ENCODE results near the gene SLC36A1.
"Not testable (repeated sequence)": the region's sequence is repeated elsewhere in the genome, so short reads cannot be mapped to it uniquely, and the experiment has no call there.

Gene SLC36A1

GRCh38 chr5:151426347-151426746 is 21.1 kb upstream of the SLC36A1 start:
- H3K27me3 ChIP-seq (ENCODE audit: control insufficient read depth, insufficient read depth, low read length, poor library complexity, severe bottlenecking); H3K4me1 ChIP-seq (ENCODE audit: control insufficient read depth, insufficient read depth, low read length); H3K4me3 ChIP-seq (ENCODE audit: insufficient read depth, low read depth, low read length); H3K36me3 ChIP-seq (ENCODE audit: control insufficient read depth, insufficient read depth, low read length); H3K27ac ChIP-seq (ENCODE audit: insufficient read depth, low read depth, low read length, poor library complexity, severe bottlenecking); H3K9me3 ChIP-seq (ENCODE audit: control insufficient read depth, low read length): not testable (repeated sequence)
- 80 to 91% methylated on average over 5 to 6 of the region's 6 CpGs for WGBS, 2 experiments

GRCh38 chr5:151427258-151427657 is 20.1 kb upstream of the SLC36A1 start:
- 89 to 90% methylated on average over 2 of the region's 2 CpGs for WGBS, 2 experiments
- Histone ChIP-seq H3K36me3 (ENCODE audit: control insufficient read depth, insufficient read depth, low read length) (no peaks in the 10 kb centered on the region), H3K4me1 (ENCODE audit: control insufficient read depth, insufficient read depth, low read length) (no peaks in the 10 kb centered on the region), H3K9me3 (ENCODE audit: control insufficient read depth, low read length) (no peaks in the 10 kb centered on the region), H3K27ac (ENCODE audit: insufficient read depth, low read depth, low read length, poor library complexity, severe bottlenecking) (no peak overlapping the region), H3K4me3 (ENCODE audit: insufficient read depth, low read depth, low read length) (no peak overlapping the region), H3K27me3 (ENCODE audit: control insufficient read depth, insufficient read depth, low read length, poor library complexity, severe bottlenecking) (no peaks in the 10 kb centered on the region)

- H3K27ac ChIP-seq (ENCODE audit: insufficient read depth, low read depth, low read length, poor library complexity, severe bottlenecking), result no peak overlapping the region
- 100% methylated on average over 1 of the region's 1 CpG for whole genome bisulfite sequencing, 2 experiments
These were observed 16.7 kb upstream of the SLC36A1 start for GRCh38 chr5:151430731-151431130.

GRCh38 chr5:151431666-151432065 is 15.7 kb upstream of the SLC36A1 start:
- no peaks in the 10 kb centered on the region for H3K27me3 ChIP-seq (ENCODE audit: control insufficient read depth, insufficient read depth, low read length, poor library complexity, severe bottlenecking)
- no peaks in the 10 kb centered on the region for H3K9me3 ChIP-seq (ENCODE audit: control insufficient read depth, low read length)
- no peak overlapping the region for H3K27ac ChIP-seq (ENCODE audit: insufficient read depth, low read depth, low read length, poor library complexity, severe bottlenecking)
- H3K36me3 ChIP-seq (ENCODE audit: control insufficient read depth, insufficient read depth, low read length), result no peaks in the 10 kb centered on the region
- 93 to 94% methylated on average over 6 of the region's 6 CpGs for WGBS, 2 experiments
- H3K4me1 ChIP-seq (ENCODE audit: control insufficient read depth, insufficient read depth, low read length), result no peaks in the 10 kb centered on the region
- H3K4me3 ChIP-seq (ENCODE audit: insufficient read depth, low read depth, low read length), result no peak overlapping the region

More at GRCh38 chr5:151430731-151431130, 16.7 kb upstream of the SLC36A1 start:
- H3K4me3 ChIP-seq (ENCODE audit: insufficient read depth, low read depth, low read length), result no peak overlapping the region
- H3K9me3 ChIP-seq (ENCODE audit: control insufficient read depth, low read length), result no peaks in the 10 kb centered on the region
- no peaks in the 10 kb centered on the region for H3K27me3 ChIP-seq (ENCODE audit: control insufficient read depth, insufficient read depth, low read length, poor library complexity, severe bottlenecking)
- H3K4me1 ChIP-seq (ENCODE audit: control insufficient read depth, insufficient read depth, low read length), result no peaks in the 10 kb centered on the region
- H3K36me3 ChIP-seq (ENCODE audit: control insufficient read depth, insufficient read depth, low read length), result no peaks in the 10 kb centered on the region

- Histone ChIP-seq H3K27me3 (ENCODE audit: control insufficient read depth, insufficient read depth, low read length, poor library complexity, severe bottlenecking) (no peaks in the 10 kb centered on the region), H3K9me3 (ENCODE audit: control insufficient read depth, low read length) (no peaks in the 10 kb centered on the region), H3K27ac (ENCODE audit: insufficient read depth, low read depth, low read length, poor library complexity, severe bottlenecking) (no peak overlapping the region), H3K36me3 (ENCODE audit: control insufficient read depth, insufficient read depth, low read length) (no peaks in the 10 kb centered on the region), H3K4me1 (ENCODE audit: control insufficient read depth, insufficient read depth, low read length) (no peaks in the 10 kb centered on the region), H3K4me3 (ENCODE audit: insufficient read depth, low read depth, low read length) (no peak overlapping the region)
- 75 to 84% methylated on average over 3 of the region's 3 CpGs for WGBS, 2 experiments
These were observed 15.2 kb upstream of the SLC36A1 start for GRCh38 chr5:151432210-151432609.

GRCh38 chr5:151434570-151435237 is 12.7 kb upstream of the SLC36A1 start:
- Histone ChIP-seq H3K27ac (ENCODE audit: insufficient read depth, low read depth, low read length, poor library complexity, severe bottlenecking) (no peak overlapping the region), H3K4me1 (ENCODE audit: control insufficient read depth, insufficient read depth, low read length) (no peaks in the 10 kb centered on the region), H3K4me3 (ENCODE audit: insufficient read depth, low read depth, low read length) (no peak overlapping the region), H3K27me3 (ENCODE audit: control insufficient read depth, insufficient read depth, low read length, poor library complexity, severe bottlenecking) (no peaks in the 10 kb centered on the region), H3K36me3 (ENCODE audit: control insufficient read depth, insufficient read depth, low read length) (no peaks in the 10 kb centered on the region), H3K9me3 (ENCODE audit: control insufficient read depth, low read length) (no peaks in the 10 kb centered on the region)
- 93 to 95% methylated on average over 5 of the region's 5 CpGs for WGBS, 2 experiments

GRCh38 chr5:151448038-151448985 is 909 bp downstream of the SLC36A1 start:
- Histone ChIP-seq H3K27me3 (ENCODE audit: control insufficient read depth, insufficient read depth, low read length, poor library complexity, severe bottlenecking) (no peaks in the 10 kb centered on the region), H3K36me3 (ENCODE audit: control insufficient read depth, insufficient read depth, low read length) (no peaks in the 10 kb centered on the region), H3K4me1 (ENCODE audit: control insufficient read depth, insufficient read depth, low read length) (peaks cover 7% of the 10 kb centered on the region), H3K27ac (ENCODE audit: insufficient read depth, low read depth, low read length, poor library complexity, severe bottlenecking) (peak overlapping the region; percentile 50), H3K9me3 (ENCODE audit: control insufficient read depth, low read length) (no peaks in the 10 kb centered on the region), H3K4me3 (ENCODE audit: insufficient read depth, low read depth, low read length) (peak overlapping the region; percentile 78)
- WGBS, 2 experiments, result 20 to 21% methylated on average over 24 of the region's 24 CpGs

GRCh38 chr5:151449297-151449696 is 1.9 kb downstream of the SLC36A1 start:
- no peaks in the 10 kb centered on the region for H3K27me3 ChIP-seq (ENCODE audit: control insufficient read depth, insufficient read depth, low read length, poor library complexity, severe bottlenecking)
- peaks cover 10% of the 10 kb centered on the region for H3K4me1 ChIP-seq (ENCODE audit: control insufficient read depth, insufficient read depth, low read length)
- H3K9me3 ChIP-seq (ENCODE audit: control insufficient read depth, low read length), result no peaks in the 10 kb centered on the region
- 80 to 85% methylated on average over 6 to 7 of the region's 7 CpGs for WGBS, 2 experiments
- no peak overlapping the region for H3K27ac ChIP-seq (ENCODE audit: insufficient read depth, low read depth, low read length, poor library complexity, severe bottlenecking)
- no peaks in the 10 kb centered on the region for H3K36me3 ChIP-seq (ENCODE audit: control insufficient read depth, insufficient read depth, low read length)
- H3K4me3 ChIP-seq (ENCODE audit: insufficient read depth, low read depth, low read length), result no peak overlapping the region

- Histone ChIP-seq H3K36me3 (ENCODE audit: control insufficient read depth, insufficient read depth, low read length) (no peaks in the 10 kb centered on the region), H3K27me3 (ENCODE audit: control insufficient read depth, insufficient read depth, low read length, poor library complexity, severe bottlenecking) (no peaks in the 10 kb centered on the region), H3K4me3 (ENCODE audit: insufficient read depth, low read depth, low read length) (no peak overlapping the region), H3K4me1 (ENCODE audit: control insufficient read depth, insufficient read depth, low read length) (peaks cover 11% of the 10 kb centered on the region), H3K9me3 (ENCODE audit: control insufficient read depth, low read length) (no peaks in the 10 kb centered on the region), H3K27ac (ENCODE audit: insufficient read depth, low read depth, low read length, poor library complexity, severe bottlenecking) (no peak overlapping the region)
- WGBS, 2 experiments, result 93 to 98% methylated on average over 5 of the region's 5 CpGs
These were observed 2.4 kb downstream of the SLC36A1 start for GRCh38 chr5:151449839-151450238.

GRCh38 chr5:151450605-151451004 is 3.2 kb downstream of the SLC36A1 start:
- 90 to 92% methylated on average over 3 of the region's 3 CpGs for WGBS, 2 experiments
- H3K27me3 ChIP-seq (ENCODE audit: control insufficient read depth, insufficient read depth, low read length, poor library complexity, severe bottlenecking), result no peaks in the 10 kb centered on the region
- H3K4me1 ChIP-seq (ENCODE audit: control insufficient read depth, insufficient read depth, low read length), result peaks cover 11% of the 10 kb centered on the region
- no peaks in the 10 kb centered on the region for H3K36me3 ChIP-seq (ENCODE audit: control insufficient read depth, insufficient read depth, low read length)
- H3K27ac ChIP-seq (ENCODE audit: insufficient read depth, low read depth, low read length, poor library complexity, severe bottlenecking), result no peak overlapping the region
- no peak overlapping the region for H3K4me3 ChIP-seq (ENCODE audit: insufficient read depth, low read depth, low read length)
- no peaks in the 10 kb centered on the region for H3K9me3 ChIP-seq (ENCODE audit: control insufficient read depth, low read length)

Measured in ectodermal cell (in vitro differentiated cells).